Measurements from ENCODE around the gene GNLY. TPM values are rescaled to one million over a fixed set of nuclear protein-coding genes. Genes with fewer than 3 reads are reported as not detected.

GNLY gene
- total and polyA plus RNA-seq, 2 donors (not counting 3 experiments of a cell fraction or from before 2014, with no cell fraction given): not detected

- Histone ChIP-seq H3K36me3 (ENCODE audit: control insufficient read depth in 2 of 2, extremely low read depth in 1 of 2, insufficient read depth in 2 of 2, low read length in 2 of 2) (no peaks in the 10 kb centered on the region), H3K27ac (ENCODE audit: insufficient read depth, low read depth, low read length) (no peak overlapping the region), H3K4me3 (replicated peaks in 1 of 3; ENCODE audit: insufficient read depth in 1 of 3, low read depth in 1 of 3, low read length in 3 of 3) (no peak overlapping the region), H3K79me2 (ENCODE audit: control insufficient read depth, insufficient read depth, low read length) (no peaks in the 10 kb centered on the region), H2AFZ (ENCODE audit: low read depth, low read length) (peak overlapping the region; percentile 39), H3K27me3 (ENCODE audit: control insufficient read depth in 2 of 2, insufficient read depth in 2 of 2, low read length in 2 of 2) (no peaks in the 10 kb centered on the region), H3K9me1 (replicated peaks; ENCODE audit: control insufficient read depth, extremely low read depth, insufficient read depth, low read length) (no peaks in the 10 kb centered on the region), H3K9me3 (replicated peaks; ENCODE audit: control insufficient read depth, insufficient read depth, low read length) (no peaks in the 10 kb centered on the region), H4K20me1 (replicated peaks; ENCODE audit: control insufficient read depth, extremely low read depth, insufficient read depth, low read length) (no peaks in the 10 kb centered on the region), H3K4me1 (ENCODE audit: control insufficient read depth, extremely low read depth, insufficient read depth, low read length) (peaks cover 18% of the 10 kb centered on the region), H3K9ac (replicated peaks; ENCODE audit: extremely low read depth, insufficient read depth, low read length) (no peak overlapping the region), H3K4me2 (ENCODE audit: insufficient read depth, low read length) (no peak overlapping the region)
- FAIRE-seq (peak; percentile 97), DNase-seq (ENCODE audit: low read depth, low spot score) (peak; percentile 81)
- dilution Hi-C loops (cut with MboI; ENCODE audit: extremely low pct_ligation_motif_present, low sequenced_read_pairs): loop anchor here (25.0 kb wide), 1 partner anchor 105 kb away; no protein-coding TSS in a partner anchor
- TF ChIP-seq CTCF (IDR thresholded peaks at IDR 0.05; ENCODE audit: extremely low read depth in 1 of 2, insufficient read depth in 1 of 2, low read depth in 1 of 2, low read length in 2 of 2) (peak; percentile 77 to 87), POLR2A (IDR thresholded peaks at IDR 0.05; ENCODE audit: low read depth, low read length) (no peak)
- no TSS peak for BruUV-seq (replicated peaks)
- intact Hi-C loops (cut with micrococcal nuclease): loop anchor here (1.0 kb wide), 3 partner anchors 28 to 70 kb away; no protein-coding TSS in a partner anchor
- POLR2A ChIA-PET: no interaction called here
- CTCF ChIA-PET: interaction anchor here (0.7 to 8.8 kb wide), 34 partner anchors 8 to 321 kb away, joined by 3 to 138 read pairs (median 6); partner anchors contain the start of gene ATOH8
Observed at GRCh38 chr2:85707304-85707703, 13.1 kb downstream of the GNLY start.

DNA sequence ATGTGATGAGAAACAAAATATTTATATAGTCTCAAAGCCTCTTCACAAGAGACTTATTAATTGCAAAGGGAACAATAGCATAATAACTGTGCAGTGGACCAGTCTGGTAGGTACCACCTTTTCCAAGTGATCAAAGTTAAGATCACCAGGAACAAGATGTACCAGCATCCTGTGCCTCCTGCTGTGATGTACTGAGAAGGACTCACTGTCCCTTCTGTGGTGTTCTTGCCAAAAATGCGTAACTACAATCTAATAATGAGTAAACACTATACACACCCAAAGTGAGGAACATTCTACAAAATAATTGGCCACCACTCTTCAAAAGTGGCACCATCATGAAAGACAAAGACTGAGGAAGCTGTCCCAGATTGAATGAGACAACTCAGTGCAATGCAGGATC, 14.5 kb downstream of the GNLY start:
- FAIRE-seq: no peak
- intact Hi-C loops (cut with micrococcal nuclease): no loop called here
- CTCF ChIA-PET: interaction anchor here (1.0 to 8.8 kb wide), 17 partner anchors 11 to 118 kb away, joined by 3 to 138 read pairs (median 8); partner anchors contain the start of gene GNLY

More for the DNA sequence above, 14.5 kb downstream of the GNLY start:
- TF ChIP-seq CTCF (IDR thresholded peaks at IDR 0.05; ENCODE audit: extremely low read depth in 1 of 2, insufficient read depth in 1 of 2, low read depth in 1 of 2, low read length in 2 of 2) (no peak), FOS (IDR thresholded peaks at IDR 0.05; ENCODE audit: borderline replicate concordance, insufficient read depth, low read length) (no peak), POLR2A (IDR thresholded peaks at IDR 0.05; ENCODE audit: low read depth, low read length) (no peak), GATA2 (IDR thresholded peaks at IDR 0.05; ENCODE audit: insufficient read depth, insufficient read length, low read depth, low read length) (no peak), MAX (IDR thresholded peaks at IDR 0.05; ENCODE audit: insufficient read depth, insufficient read length) (no peak), POLR2AphosphoS5 (IDR thresholded peaks at IDR 0.05; ENCODE audit: insufficient read depth, low read depth, low read length) (no peak), EZH2 (IDR thresholded peaks at IDR 0.05; ENCODE audit: borderline replicate concordance, low read depth, low read length, severe bottlenecking) (no peak), MYC (IDR thresholded peaks at IDR 0.05; ENCODE audit: low read depth, low read length) (no peak)
- H3K27me3 ChIP-seq (ENCODE audit: control insufficient read depth in 2 of 2, insufficient read depth in 2 of 2, low read length in 2 of 2): no peaks in the 10 kb centered on the region
- BruUV-seq (replicated peaks): no TSS peak
- H3K9me1 ChIP-seq (replicated peaks; ENCODE audit: control insufficient read depth, extremely low read depth, insufficient read depth, low read length): no peaks in the 10 kb centered on the region
- H3K9me3 ChIP-seq (replicated peaks; ENCODE audit: control insufficient read depth, insufficient read depth, low read length): no peaks in the 10 kb centered on the region
- H2AFZ ChIP-seq (ENCODE audit: low read depth, low read length): no peak overlapping the region
- no peak overlapping the region for H3K27ac ChIP-seq (ENCODE audit: insufficient read depth, low read depth, low read length)
- POLR2A ChIA-PET: no interaction called here
- peaks cover 14% of the 10 kb centered on the region for H3K4me1 ChIP-seq (ENCODE audit: control insufficient read depth, extremely low read depth, insufficient read depth, low read length)
- H3K36me3 ChIP-seq (ENCODE audit: control insufficient read depth in 2 of 2, extremely low read depth in 1 of 2, insufficient read depth in 2 of 2, low read length in 2 of 2): no peaks in the 10 kb centered on the region
- H3K79me2 ChIP-seq (ENCODE audit: control insufficient read depth, insufficient read depth, low read length): no peaks in the 10 kb centered on the region
- no peak overlapping the region for H3K4me2 ChIP-seq (ENCODE audit: insufficient read depth, low read length)
- DNase-seq (ENCODE audit: low read depth, low spot score): no peak
- H3K9ac ChIP-seq (replicated peaks; ENCODE audit: extremely low read depth, insufficient read depth, low read length): no peak overlapping the region
- H3K4me3 ChIP-seq (replicated peaks in 1 of 3; ENCODE audit: insufficient read depth in 1 of 3, low read depth in 1 of 3, low read length in 3 of 3): no peak overlapping the region
- no peaks in the 10 kb centered on the region for H4K20me1 ChIP-seq (replicated peaks; ENCODE audit: control insufficient read depth, extremely low read depth, insufficient read depth, low read length)
- dilution Hi-C loops (cut with MboI; ENCODE audit: extremely low pct_ligation_motif_present, low sequenced_read_pairs): loop anchor here (25.0 kb wide), 1 partner anchor 104 kb away; no protein-coding TSS in a partner anchor

Measured in endothelial cell of umbilical vein (primary cell).